CD14-positive monocyte (primary cell): ENCODE measurements around the gene MED31. TPM values are rescaled to one million over a fixed set of nuclear protein-coding genes. Genes with fewer than 3 reads are reported as not detected.

Experiments used
- DNase-seq, 3 donors: peaks; one replicate each; pipeline ENCODE4 v3.0.0-alpha.2; 2011 to 2022
- H2AFZ ChIP-seq: 2 replicates; pipeline ENCODE4 v1.6.0; 2012; ENCODE audit warnings: mild to moderate bottlenecking, low read depth, low read length, inconsistent platforms; ENCODE audit not compliant: insufficient read depth, poor library complexity, severe bottlenecking
- H3K27ac ChIP-seq, 2 donors: 1 replicate in 1 of 2; 2 replicates in 1 of 2; pipeline ENCODE4 v1.5.1; 2012 to 2013; ENCODE audit warnings: low read length in 2 of 2, control low read depth in 1 of 2, inconsistent platforms in 1 of 2, low read depth in 1 of 2, mild to moderate bottlenecking in 1 of 2
- H3K27me3 ChIP-seq, 2 donors: one replicate each; pipeline versions ENCODE4 v1.6.0 to v1.6.1; 2011 to 2013; ENCODE audit warnings: low read length in 2 of 2; ENCODE audit not compliant: control insufficient read depth in 2 of 2, insufficient read depth in 2 of 2
- H3K36me3 ChIP-seq, 2 donors: replicated peaks in 1 of 2; 1 replicate in 1 of 2; 2 replicates in 1 of 2; pipeline versions ENCODE4 v1.5.1 to v1.6.1; 2012 to 2013; ENCODE audit warnings: low read length in 2 of 2, control low read depth in 1 of 2, inconsistent platforms in 1 of 2, mild to moderate bottlenecking in 1 of 2; ENCODE audit not compliant: insufficient read depth in 2 of 2, control insufficient read depth in 1 of 2
- H3K4me1 ChIP-seq, 2 donors: 1 replicate in 1 of 2; 2 replicates in 1 of 2; pipeline versions ENCODE4 v1.5.1 to v1.6.1; 2012 to 2013; ENCODE audit warnings: low read length in 2 of 2, control low read depth in 1 of 2, inconsistent platforms in 1 of 2, mild to moderate bottlenecking in 1 of 2, moderate library complexity in 1 of 2; ENCODE audit not compliant: insufficient read depth in 2 of 2, control insufficient read depth in 1 of 2
- H3K4me2 ChIP-seq: replicated peaks from 2 replicates; pipeline ENCODE3; 2012; ENCODE audit warnings: low read length, moderate library complexity, mild to moderate bottlenecking; ENCODE audit not compliant: poor library complexity, severe bottlenecking; ENCODE audit errors: extremely low read depth
- H3K4me3 ChIP-seq, 3 experiments: fragments of 200-600 bp in 1 of 3; sonication (generic) in 1 of 3; replicated peaks in 1 of 3; 1 replicate in 2 of 3; 2 replicates in 1 of 3; pipeline ENCODE4 v1.5.1; 2011 to 2013; ENCODE audit warnings: low read length in 3 of 3, mild to moderate bottlenecking in 3 of 3, control low read depth in 2 of 3, low read depth in 2 of 3, inconsistent platforms in 1 of 3, moderate library complexity in 1 of 3
- H3K79me2 ChIP-seq: 2 replicates; pipeline ENCODE4 v1.6.0; 2012; ENCODE audit warnings: mild to moderate bottlenecking, control low read depth, inconsistent platforms, low read length, moderate library complexity; ENCODE audit not compliant: insufficient read depth
- H3K9ac ChIP-seq: 2 replicates; pipeline ENCODE4 v1.6.0; 2017; ENCODE audit warnings: low read length, mild to moderate bottlenecking; ENCODE audit not compliant: insufficient read depth, poor library complexity, severe bottlenecking
- H3K9me3 ChIP-seq, 2 donors: replicated peaks in 1 of 2; 1 replicate in 1 of 2; 2 replicates in 1 of 2; pipeline versions ENCODE4 v1.5.1 to v1.6.1; 2012 to 2013; ENCODE audit warnings: low read length in 2 of 2, control low read depth in 1 of 2; ENCODE audit not compliant: control insufficient read depth in 1 of 2, insufficient read depth in 1 of 2
- H4K20me1 ChIP-seq: 2 replicates; pipeline ENCODE4 v1.6.0; 2012; ENCODE audit warnings: mild to moderate bottlenecking, low read length, control low read depth, moderate library complexity; ENCODE audit not compliant: insufficient read depth
- H3K27ac Mint-ChIP-seq, 7 donors: one replicate each; pipeline ENCODE4 v1.8.0; 2020; ENCODE audit warnings: mild to moderate bottlenecking in 7 of 7, mixed read lengths in 7 of 7, moderate library complexity in 6 of 7, inconsistent platforms in 2 of 7
- H3K27me3 Mint-ChIP-seq, 3 donors: one replicate each; pipeline ENCODE4 v1.8.0; 2021 to 2022; ENCODE audit warnings: low read depth in 3 of 3, mild to moderate bottlenecking in 3 of 3, mixed read lengths in 3 of 3, moderate library complexity in 3 of 3, inconsistent platforms in 1 of 3
- H3K36me3 Mint-ChIP-seq, 2 donors: one replicate each; pipeline ENCODE4 v1.8.0; 2020; ENCODE audit warnings: mixed read lengths in 2 of 2, inconsistent platforms in 1 of 2, mild to moderate bottlenecking in 1 of 2
- H3K4me1 Mint-ChIP-seq: one replicate; pipeline ENCODE4 v1.8.0; 2020; ENCODE audit warnings: mild to moderate bottlenecking, mixed read lengths
- H3K4me3 Mint-ChIP-seq, 2 donors: one replicate each; pipeline ENCODE4 v1.8.0; 2020; ENCODE audit warnings: mild to moderate bottlenecking in 2 of 2, mixed read lengths in 2 of 2, moderate library complexity in 1 of 2
- H3K9me3 Mint-ChIP-seq, 7 donors: one replicate each; pipeline ENCODE4 v1.8.0; 2020 to 2022; ENCODE audit warnings: mixed read lengths in 7 of 7, mild to moderate bottlenecking in 6 of 7, moderate library complexity in 6 of 7, inconsistent platforms in 2 of 7
- CTCF ChIP-seq: fragments of 200-600 bp; IDR thresholded peaks from one replicate; pipeline ENCODE4 v1.8.0; 2022; ENCODE audit warnings: antibody characterized with exemption, mild to moderate bottlenecking
- WGBS: methylation state at CpG from one replicate; pipeline ENCODE4 v1.1.5; 2013; ENCODE audit warnings: missing lambda C conversion rate; ENCODE audit not compliant: insufficient coverage; 5-methylcytosine and 5-hydroxymethylcytosine counted together
- intact Hi-C, 2 donors: fragments of 100-400 bp; cut with micrococcal nuclease; formaldehyde crosslinking; loops; one replicate each; pipeline versions ENCODE4 v1.15.0 to v1.15.1; 2023
- polyA plus RNA-seq, 3 donors: library from polyadenylated mRNA; depleted of rRNA in 1 of 3; unstranded in 2 of 3; stranded (reverse) in 1 of 3; fragments of 300-500 nt in 2 of 3; fragments of >200 nt in 1 of 3; fragmentation: Illumina TruSeq in 2 of 3; gene quantifications; 1 replicate in 2 of 3; 2 replicates in 1 of 3; pipeline ENCODE4 v1.2.3, GENCODE V29; 2012 to 2021

Gene MED31
- polyA plus RNA-seq, 3 donors = 6.8 to 38.2 (median 33.6) TPM

- H3K4me2 ChIP-seq = no peak overlapping the region
- no peak overlapping the region for H3K4me3 ChIP-seq
- TF ChIP-seq CTCF = no peak
- Mint-ChIP-seq H3K27ac (no peak overlapping the region), H3K36me3 (no peaks in the 10 kb centered on the region), H3K9me3 (no peaks in the 10 kb centered on the region), H3K27me3 (peaks cover 21 to 49% (median 45%) of the 10 kb centered on the region in 3 donors), H3K4me3 (peak overlapping the region in 1 of 2 donors; percentile 81), H3K4me1 (peaks cover 2% of the 10 kb centered on the region)
- WGBS = 98% methylated on average over 9 of the region's 17 CpGs
- H3K4me1 ChIP-seq = no peaks in the 10 kb centered on the region
- intact Hi-C loops = loop anchor here in 1 of 2 donors (10.0 kb wide), 1 partner anchor 327 kb away; the partner anchor contains the start of gene ALOX12
- H3K27ac ChIP-seq = no peak overlapping the region
- H4K20me1 ChIP-seq = no peaks in the 10 kb centered on the region
- DNase-seq = no peak
- H3K79me2 ChIP-seq = no peaks in the 10 kb centered on the region
- H2AFZ ChIP-seq = no peak overlapping the region
- no peak overlapping the region for H3K9ac ChIP-seq
- no peaks in the 10 kb centered on the region for H3K9me3 ChIP-seq
- H3K36me3 ChIP-seq = no peaks in the 10 kb centered on the region
- peaks cover 0 to 18% of the 10 kb centered on the region in 2 donors for H3K27me3 ChIP-seq
Measured at GRCh38 chr17:6668219-6668618, 16.8 kb upstream of the MED31 start.

- no peak for DNase-seq
- TF ChIP-seq CTCF = no peak
- Histone ChIP-seq H3K79me2 (no peaks in the 10 kb centered on the region), H3K9ac (no peak overlapping the region), H3K4me3 (no peak overlapping the region), H3K27ac (no peak overlapping the region), H3K9me3 (no peaks in the 10 kb centered on the region), H2AFZ (no peak overlapping the region), H3K36me3 (no peaks in the 10 kb centered on the region), H4K20me1 (no peaks in the 10 kb centered on the region), H3K4me2 (no peak overlapping the region), H3K4me1 (no peaks in the 10 kb centered on the region), H3K27me3 (peaks cover 0 to 18% of the 10 kb centered on the region in 2 donors)
- Mint-ChIP-seq H3K27ac (no peak overlapping the region), H3K4me1 (peaks cover 4% of the 10 kb centered on the region), H3K36me3 (no peaks in the 10 kb centered on the region), H3K4me3 (peak overlapping the region in 1 of 2 donors; percentile 81), H3K27me3 (peaks cover 25 to 50% (median 43%) of the 10 kb centered on the region in 3 donors), H3K9me3 (no peaks in the 10 kb centered on the region)
- WGBS = 40% methylated on average over 3 of the region's 6 CpGs
- intact Hi-C loops = loop anchor here in 1 of 2 donors (10.0 kb wide), 1 partner anchor 327 kb away; the partner anchor contains the start of gene ALOX12
Measured at GRCh38 chr17:6667516-6667915, 16.1 kb upstream of the MED31 start.
